Ureter (tissue), 1 donor: ENCODE results near the gene GPD1. TPM values are rescaled to one million over a fixed set of nuclear protein-coding genes. Genes with fewer than 3 reads are reported as not detected.

Experiments
- DNase-seq: peaks from one replicate; pipeline ENCODE4 v3.0.0-alpha.2; 2020; ENCODE audit warnings: low spot score
- total RNA-seq: library from RNA; stranded (reverse); gene quantifications from one replicate; pipeline ENCODE4 v1.2.4, GENCODE V29; 2023
- donor health status: DM: yes; HTN: yes; CAD: no.

Gene GPD1
- 1.7 TPM for total RNA-seq

GRCh38 chr12:50103767-50104321 lies at the start of gene GPD1:
Gene GPD1, plus strand, starts transcription at chr12:50104008. Its CDS starts 43 bp downstream, at chr12:50104051.
- DNase-seq, result peak; percentile 71

- DNase-seq, result no peak
These were observed 47.8 kb upstream of the GPD1 start for GRCh38 chr12:50055831-50056638.

- DNase-seq, result no peak
These were observed 47.2 kb upstream of the GPD1 start for GRCh38 chr12:50056639-50056976.

- DNase-seq, result peak; percentile 63
These were observed 46.6 kb upstream of the GPD1 start, which contains the start of gene ASIC1 for GRCh38 chr12:50057000-50057841. Gene ASIC1, plus strand, starts transcription at chr12:50057596. Its CDS starts 1,171 bp downstream, at chr12:50058767.

- no peak for DNase-seq
These were observed 45.7 kb upstream of the GPD1 start for GRCh38 chr12:50057896-50058670.

- DNase-seq, result no peak
These were observed 45.0 kb upstream of the GPD1 start for GRCh38 chr12:50058743-50059312.

- no peak for DNase-seq
These were observed 44.2 kb upstream of the GPD1 start for GRCh38 chr12:50059440-50060119.

- DNase-seq, result no peak
These were observed 43.7 kb upstream of the GPD1 start for GRCh38 chr12:50060120-50060468.

GRCh38 chr12:50061171-50061570 lies 42.6 kb upstream of the GPD1 start:
- no peak for DNase-seq

GRCh38 chr12:50061946-50062686 lies 41.7 kb upstream of the GPD1 start:
- no peak for DNase-seq

GRCh38 chr12:50062728-50063460 lies 40.9 kb upstream of the GPD1 start:
- DNase-seq, result no peak

- DNase-seq, result no peak
These were observed 38.0 kb upstream of the GPD1 start for GRCh38 chr12:50065726-50066310.

GRCh38 chr12:50066402-50066801 lies 37.4 kb upstream of the GPD1 start:
- no peak for DNase-seq

GRCh38 chr12:50069069-50069468 lies 34.7 kb upstream of the GPD1 start:
- no peak for DNase-seq

GRCh38 chr12:50069539-50069938 lies 34.3 kb upstream of the GPD1 start:
- DNase-seq, result no peak

GRCh38 chr12:50070314-50071060 lies 33.3 kb upstream of the GPD1 start:
- DNase-seq, result peak; percentile 87

- DNase-seq, result no peak
These were observed 31.5 kb upstream of the GPD1 start for GRCh38 chr12:50072198-50072907.

GRCh38 chr12:50073206-50073605 lies 30.6 kb upstream of the GPD1 start:
- DNase-seq, result no peak
